ENCODE results near the gene DPYD. TPM values are rescaled to one million over a fixed set of nuclear protein-coding genes. Genes with fewer than 3 reads are reported as not detected.

Gene DPYD
- total RNA-seq, 1 donor from 2014 or later: 12.6 TPM

- intact Hi-C loops (cut with micrococcal nuclease): no loop called here
- TF ChIP-seq CTCF (IDR thresholded peaks at IDR 0.05): no peak
- H3K9me3 Mint-ChIP-seq: no peaks in the 10 kb centered on the region
- H3K36me3 Mint-ChIP-seq (ENCODE audit: low read depth): no peaks in the 10 kb centered on the region
- CTCF ChIA-PET: no interaction called here
- POLR2A ChIA-PET: no interaction called here
- H3K27me3 Mint-ChIP-seq: no peaks in the 10 kb centered on the region
- no peak overlapping the region for H3K4me3 Mint-ChIP-seq
- ATAC-seq (ENCODE audit: low read depth) (no peak), DNase-seq (no peak)
- H3K27ac Mint-ChIP-seq: no peak overlapping the region
- peaks cover 4% of the 10 kb centered on the region for H3K4me1 Mint-ChIP-seq
These were observed 497.4 kb downstream of the DPYD start for GRCh38 chr1:97423403-97423802.

- Mint-ChIP-seq H3K36me3 (ENCODE audit: low read depth) (no peaks in the 10 kb centered on the region), H3K9me3 (no peaks in the 10 kb centered on the region), H3K4me1 (no peaks in the 10 kb centered on the region), H3K27me3 (no peaks in the 10 kb centered on the region), H3K4me3 (no peak overlapping the region), H3K27ac (no peak overlapping the region)
- ATAC-seq (ENCODE audit: low read depth) (no peak), DNase-seq (no peak)
- CTCF ChIA-PET: no interaction called here
- POLR2A ChIA-PET: no interaction called here
- no peak for TF ChIP-seq CTCF (IDR thresholded peaks at IDR 0.05)
- intact Hi-C loops (cut with micrococcal nuclease): no loop called here
These were observed 503.2 kb downstream of the DPYD start for GRCh38 chr1:97417661-97418060.

- intact Hi-C loops (cut with micrococcal nuclease): no loop called here
- POLR2A ChIA-PET: no interaction called here
- Mint-ChIP-seq H3K36me3 (ENCODE audit: low read depth) (no peaks in the 10 kb centered on the region), H3K9me3 (no peaks in the 10 kb centered on the region), H3K27me3 (no peaks in the 10 kb centered on the region), H3K4me3 (no peak overlapping the region), H3K27ac (no peak overlapping the region), H3K4me1 (no peaks in the 10 kb centered on the region)
- no peak for TF ChIP-seq CTCF (IDR thresholded peaks at IDR 0.05)
- no peak for DNase-seq
- ATAC-seq (ENCODE audit: low read depth): no peak
- CTCF ChIA-PET: no interaction called here
These were observed 506.0 kb downstream of the DPYD start for GRCh38 chr1:97414682-97415312.

- no peak for TF ChIP-seq CTCF (IDR thresholded peaks at IDR 0.05)
These were observed 508.1 kb downstream of the DPYD start for GRCh38 chr1:97412737-97413136.

GRCh38 chr1:97412166-97412565, 508.7 kb downstream of the DPYD start:
- H3K36me3 Mint-ChIP-seq (ENCODE audit: low read depth): peaks cover 4% of the 10 kb centered on the region
- ATAC-seq (ENCODE audit: low read depth) (no peak), DNase-seq (no peak)
- POLR2A ChIA-PET: no interaction called here
- CTCF ChIA-PET: no interaction called here
- no peak overlapping the region for H3K27ac Mint-ChIP-seq
- no peaks in the 10 kb centered on the region for H3K27me3 Mint-ChIP-seq
- no peak overlapping the region for H3K4me3 Mint-ChIP-seq
- intact Hi-C loops (cut with micrococcal nuclease): no loop called here
- H3K9me3 Mint-ChIP-seq: no peaks in the 10 kb centered on the region
- no peaks in the 10 kb centered on the region for H3K4me1 Mint-ChIP-seq
- TF ChIP-seq CTCF (IDR thresholded peaks at IDR 0.05): no peak

More at GRCh38 chr1:97412737-97413136, 508.1 kb downstream of the DPYD start:
- Mint-ChIP-seq H3K36me3 (ENCODE audit: low read depth) (peaks cover 4% of the 10 kb centered on the region), H3K4me1 (no peaks in the 10 kb centered on the region), H3K4me3 (no peak overlapping the region), H3K27me3 (no peaks in the 10 kb centered on the region), H3K27ac (no peak overlapping the region), H3K9me3 (no peaks in the 10 kb centered on the region)
- ChIA-PET POLR2A (no interaction called here), CTCF (no interaction called here)
- DNase-seq: no peak
- no peak for ATAC-seq (ENCODE audit: low read depth)
- intact Hi-C loops (cut with micrococcal nuclease): no loop called here

Measured in activated B cell treated with CpG ODN at 0.5 μM for 24 hours (primary cell).